ENCODE data around the gene PRDM15.

PRDM15 gene

GRCh38 chr21:41901782-41902181 is 22.6 kb upstream of the PRDM15 start:
- no peaks in the 10 kb centered on the region for H3K36me3 ChIP-seq (replicated peaks; ENCODE audit: low read depth, low read length)
- no peak overlapping the region for H2AFZ ChIP-seq (ENCODE audit: low read depth, low read length)
- H4K20me1 ChIP-seq (ENCODE audit: insufficient read depth, low read length): no peaks in the 10 kb centered on the region
- H3K27me3 ChIP-seq (ENCODE audit: low read depth, low read length): no peaks in the 10 kb centered on the region
- H3K79me2 ChIP-seq (ENCODE audit: low read length): no peaks in the 10 kb centered on the region
- H3K9me3 ChIP-seq (ENCODE audit: insufficient read depth, low read length): no peaks in the 10 kb centered on the region
- no peak overlapping the region for H3K9ac ChIP-seq (ENCODE audit: low read length)
- no peak overlapping the region for H3K4me2 ChIP-seq (ENCODE audit: low read length)
- TF ChIP-seq EZH2phosphoT487 (IDR thresholded peaks at IDR 0.05; ENCODE audit: low read depth) (no peak), CTCF (IDR thresholded peaks at IDR 0.05; ENCODE audit: low read depth, low read length) (no peak)
- no peak overlapping the region for H3K4me3 ChIP-seq (ENCODE audit: low read length)
- H3K4me1 ChIP-seq (ENCODE audit: low read length): peaks cover 11% of the 10 kb centered on the region
- H3K27ac ChIP-seq (ENCODE audit: low read length): no peak overlapping the region

- H3K4me1 ChIP-seq (ENCODE audit: low read length): peaks cover 11% of the 10 kb centered on the region
- no peaks in the 10 kb centered on the region for H3K27me3 ChIP-seq (ENCODE audit: low read depth, low read length)
- peak overlapping the region; percentile 67 for H3K4me3 ChIP-seq (ENCODE audit: low read length)
- no peaks in the 10 kb centered on the region for H3K9me3 ChIP-seq (ENCODE audit: insufficient read depth, low read length)
- no peaks in the 10 kb centered on the region for H3K79me2 ChIP-seq (ENCODE audit: low read length)
- peak overlapping the region; percentile 56; the same call in 1 of the 2 replicates for H2AFZ ChIP-seq (ENCODE audit: low read depth, low read length)
- H3K27ac ChIP-seq (ENCODE audit: low read length): no peak overlapping the region
- no peaks in the 10 kb centered on the region for H3K36me3 ChIP-seq (replicated peaks; ENCODE audit: low read depth, low read length)
- peak overlapping the region; percentile 70 for H3K4me2 ChIP-seq (ENCODE audit: low read length)
- no peak for TF ChIP-seq EZH2phosphoT487 (IDR thresholded peaks at IDR 0.05; ENCODE audit: low read depth)
- TF ChIP-seq CTCF (IDR thresholded peaks at IDR 0.05; ENCODE audit: low read depth, low read length): no peak
- no peaks in the 10 kb centered on the region for H4K20me1 ChIP-seq (ENCODE audit: insufficient read depth, low read length)
- no peak overlapping the region for H3K9ac ChIP-seq (ENCODE audit: low read length)
These were observed 22.0 kb upstream of the PRDM15 start for GRCh38 chr21:41901099-41901498.

GRCh38 chr21:41900401-41900800 is 21.3 kb upstream of the PRDM15 start:
- no peak overlapping the region for H3K4me3 ChIP-seq (ENCODE audit: low read length)
- peaks cover 11% of the 10 kb centered on the region for H3K4me1 ChIP-seq (ENCODE audit: low read length)
- H3K36me3 ChIP-seq (replicated peaks; ENCODE audit: low read depth, low read length): no peaks in the 10 kb centered on the region
- no peaks in the 10 kb centered on the region for H3K79me2 ChIP-seq (ENCODE audit: low read length)
- H3K27me3 ChIP-seq (ENCODE audit: low read depth, low read length): no peaks in the 10 kb centered on the region
- H3K27ac ChIP-seq (ENCODE audit: low read length): no peak overlapping the region
- H2AFZ ChIP-seq (ENCODE audit: low read depth, low read length): no peak overlapping the region
- no peaks in the 10 kb centered on the region for H4K20me1 ChIP-seq (ENCODE audit: insufficient read depth, low read length)
- H3K9me3 ChIP-seq (ENCODE audit: insufficient read depth, low read length): no peaks in the 10 kb centered on the region
- TF ChIP-seq CTCF (IDR thresholded peaks at IDR 0.05; ENCODE audit: low read depth, low read length): no peak
- TF ChIP-seq EZH2phosphoT487 (IDR thresholded peaks at IDR 0.05; ENCODE audit: low read depth): no peak
- no peak overlapping the region for H3K4me2 ChIP-seq (ENCODE audit: low read length)
- no peak overlapping the region for H3K9ac ChIP-seq (ENCODE audit: low read length)

GRCh38 chr21:41899426-41900202 is 20.5 kb upstream of the PRDM15 start:
- no peaks in the 10 kb centered on the region for H4K20me1 ChIP-seq (ENCODE audit: insufficient read depth, low read length)
- H3K27me3 ChIP-seq (ENCODE audit: low read depth, low read length): no peaks in the 10 kb centered on the region
- no peak overlapping the region for H3K4me3 ChIP-seq (ENCODE audit: low read length)
- H3K36me3 ChIP-seq (replicated peaks; ENCODE audit: low read depth, low read length): no peaks in the 10 kb centered on the region
- H3K4me2 ChIP-seq (ENCODE audit: low read length): no peak overlapping the region
- no peak overlapping the region for H3K9ac ChIP-seq (ENCODE audit: low read length)
- TF ChIP-seq EZH2phosphoT487 (IDR thresholded peaks at IDR 0.05; ENCODE audit: low read depth) (no peak), CTCF (IDR thresholded peaks at IDR 0.05; ENCODE audit: low read depth, low read length) (no peak)
- H3K79me2 ChIP-seq (ENCODE audit: low read length): no peaks in the 10 kb centered on the region
- H3K27ac ChIP-seq (ENCODE audit: low read length): no peak overlapping the region
- no peaks in the 10 kb centered on the region for H3K9me3 ChIP-seq (ENCODE audit: insufficient read depth, low read length)
- H2AFZ ChIP-seq (ENCODE audit: low read depth, low read length): no peak overlapping the region
- H3K4me1 ChIP-seq (ENCODE audit: low read length): peaks cover 17% of the 10 kb centered on the region

All from OCI-LY3 (cell line).